Measurements from ENCODE around the gene MME. TPM values are rescaled to one million over a fixed set of nuclear protein-coding genes. Genes with fewer than 3 reads are reported as not detected.
A peak's percentile ranks its signal among the peaks of the same experiment; 100 is the strongest.

MME gene
- total and polyA plus RNA-seq, 2 of the 8 experiments (the other 6 are each of a cell fraction or from before 2014, with no cell fraction given) = 5.0 to 39.6 TPM

DNA sequence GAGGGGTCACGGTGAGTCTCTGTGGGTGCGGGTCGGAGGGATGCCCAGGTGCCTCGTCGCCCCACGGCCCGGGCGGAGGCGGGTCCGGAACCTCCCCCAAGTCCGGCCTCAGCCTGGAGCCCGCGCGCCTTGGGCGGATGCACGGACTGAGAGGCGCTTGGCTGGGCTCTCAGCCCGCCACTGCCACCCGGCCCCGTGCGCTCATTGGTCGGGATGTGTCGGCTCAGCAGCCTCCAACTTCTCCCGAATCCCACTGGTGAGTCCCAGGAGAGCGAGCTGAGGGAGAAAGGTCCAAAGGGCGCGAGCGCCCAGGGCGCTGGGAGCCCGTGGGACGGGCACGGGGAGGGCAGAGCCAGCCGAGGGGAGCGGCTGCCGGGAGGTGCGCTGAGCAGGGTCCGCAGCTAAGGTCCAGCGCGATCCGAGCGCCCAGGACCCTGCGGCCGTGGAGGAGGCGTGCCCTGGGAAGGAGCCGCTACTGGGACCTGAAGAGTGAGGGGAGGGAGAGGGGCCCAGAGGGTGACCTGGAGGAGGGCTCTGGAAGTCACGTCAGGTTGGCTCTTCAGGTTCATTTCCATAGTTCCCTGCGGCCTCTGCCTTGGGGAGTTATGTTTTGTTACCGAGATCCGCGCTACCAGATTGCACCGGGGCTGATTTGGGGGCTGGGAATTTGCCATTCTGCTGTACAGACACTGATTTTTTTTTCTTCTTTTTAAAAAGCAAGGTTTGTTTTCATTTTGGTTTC lies at the start of gene MME (continued):
- TF ChIP-seq CEBPB (IDR thresholded peaks at IDR 0.05; ENCODE audit: low read depth, low read length) (no peak), JUN (IDR thresholded peaks at IDR 0.05; ENCODE audit: low read depth, low read length) (no peak), KDM4A (IDR thresholded peaks at IDR 0.05; ENCODE audit: low read depth, low read length, severe bottlenecking) (peak; percentile 99), BACH1 (IDR thresholded peaks at IDR 0.05; ENCODE audit: low read length) (peak; percentile 44; the same call in 1 of the 2 replicates), CHD2 (IDR thresholded peaks at IDR 0.05; ENCODE audit: low read length) (0 out of 2 replicates have a peak, but pooled peaks have one; percentile 30), POLR2A (IDR thresholded peaks at IDR 0.05; ENCODE audit: control extremely low read depth in 1 of 2, low read depth in 2 of 2, low read length in 2 of 2) (peak; percentile 20 to 52; a peak in 2 of 3 replicates), MAFK (IDR thresholded peaks at IDR 0.05; ENCODE audit: low read depth, low read length) (no peak), PHF8 (conservative IDR thresholded peaks at IDR 0.05; ENCODE audit: low read depth, low read length) (0 out of 2 replicates have a peak, but pooled peaks have one; percentile 47), TEAD4 (IDR thresholded peaks at IDR 0.05; ENCODE audit: low read depth, low read length) (no peak), CBX5 (IDR thresholded peaks at IDR 0.05; ENCODE audit: low read depth, low read length) (no peak), HDAC2 (IDR thresholded peaks at IDR 0.05; ENCODE audit: borderline replicate concordance in 1 of 2, low read depth in 2 of 2, low read length in 2 of 2) (peak in 1 of 2 experiments; percentile 83; a peak in 1 of 4 replicates), RNF2 (IDR thresholded peaks at IDR 0.05; ENCODE audit: borderline replicate concordance, low read depth, low read length, missing control alignments, poor library complexity, severe bottlenecking) (no peak), SRF (IDR thresholded peaks at IDR 0.05; ENCODE audit: low read depth, low read length) (no peak), TBP (IDR thresholded peaks at IDR 0.05; ENCODE audit: low read depth, low read length) (peak; percentile 73), RBBP5 (IDR thresholded peaks at IDR 0.05; ENCODE audit: borderline replicate concordance, low read depth, low read length) (peak; percentile 92; the same call in 1 of the 2 replicates), SIN3A (conservative IDR thresholded peaks at IDR 0.05 in 1 of 2, IDR thresholded peaks at IDR 0.05 in 1 of 2; ENCODE audit: low read depth in 1 of 2, low read length in 2 of 2) (peak in 1 of 2 experiments; percentile 67; a peak in 1 of 4 replicates), KDM5A (IDR thresholded peaks at IDR 0.05; ENCODE audit: low read length) (no peak), SP4 (IDR thresholded peaks at IDR 0.05; ENCODE audit: low read length) (no peak)
- TF ChIP-seq, protein P1, sequence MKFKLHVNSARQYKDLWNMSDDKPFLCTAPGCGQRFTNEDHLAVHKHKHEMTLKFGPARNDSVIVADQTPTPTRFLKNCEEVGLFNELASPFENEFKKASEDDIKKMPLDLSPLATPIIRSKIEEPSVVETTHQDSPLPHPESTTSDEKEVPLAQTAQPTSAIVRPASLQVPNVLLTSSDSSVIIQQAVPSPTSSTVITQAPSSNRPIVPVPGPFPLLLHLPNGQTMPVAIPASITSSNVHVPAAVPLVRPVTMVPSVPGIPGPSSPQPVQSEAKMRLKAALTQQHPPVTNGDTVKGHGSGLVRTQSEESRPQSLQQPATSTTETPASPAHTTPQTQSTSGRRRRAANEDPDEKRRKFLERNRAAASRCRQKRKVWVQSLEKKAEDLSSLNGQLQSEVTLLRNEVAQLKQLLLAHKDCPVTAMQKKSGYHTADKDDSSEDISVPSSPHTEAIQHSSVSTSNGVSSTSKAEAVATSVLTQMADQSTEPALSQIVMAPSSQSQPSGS (IDR thresholded peaks at IDR 0.05; ENCODE audit: low read length) = no peak
- TF ChIP-seq, protein P2, sequence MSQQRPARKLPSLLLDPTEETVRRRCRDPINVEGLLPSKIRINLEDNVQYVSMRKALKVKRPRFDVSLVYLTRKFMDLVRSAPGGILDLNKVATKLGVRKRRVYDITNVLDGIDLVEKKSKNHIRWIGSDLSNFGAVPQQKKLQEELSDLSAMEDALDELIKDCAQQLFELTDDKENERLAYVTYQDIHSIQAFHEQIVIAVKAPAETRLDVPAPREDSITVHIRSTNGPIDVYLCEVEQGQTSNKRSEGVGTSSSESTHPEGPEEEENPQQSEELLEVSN (IDR thresholded peaks at IDR 0.05) = 0 out of 2 replicates have a peak, but pooled peaks have one; percentile 9
- TF ChIP-seq, protein P3, sequence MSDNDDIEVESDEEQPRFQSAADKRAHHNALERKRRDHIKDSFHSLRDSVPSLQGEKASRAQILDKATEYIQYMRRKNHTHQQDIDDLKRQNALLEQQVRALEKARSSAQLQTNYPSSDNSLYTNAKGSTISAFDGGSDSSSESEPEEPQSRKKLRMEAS (IDR thresholded peaks at IDR 0.05) = no peak

Data from H1 (cell line).